GM13977 (cell line): ENCODE data around the gene METAP1.

Experiments used
- DNase-seq: peaks from one replicate; pipeline ENCODE4 v3.0.0; 2012; ENCODE audit warnings: low spot score
- in situ Hi-C: fragments of 300-500 bp; cut with MboI; formaldehyde crosslinking; loops from one replicate; pipeline ENCODE4 v1.12.0; 2022; ENCODE audit warnings: low sequenced_read_pairs, low pct_unique_long_range_greater_than_20kb, mixed read lengths, inconsistent platforms; ENCODE audit not compliant: unreplicated experiment
- TF ChIP-seq, protein P1 (sequence below): IDR thresholded peaks from 2 replicates; pipeline ENCODE4 v1.5.1; 2012; ENCODE audit warnings: mild to moderate bottlenecking, control low read depth; ENCODE audit not compliant: insufficient read depth; ENCODE audit errors: extremely low read depth, missing control alignments

The METAP1 gene

DNA sequence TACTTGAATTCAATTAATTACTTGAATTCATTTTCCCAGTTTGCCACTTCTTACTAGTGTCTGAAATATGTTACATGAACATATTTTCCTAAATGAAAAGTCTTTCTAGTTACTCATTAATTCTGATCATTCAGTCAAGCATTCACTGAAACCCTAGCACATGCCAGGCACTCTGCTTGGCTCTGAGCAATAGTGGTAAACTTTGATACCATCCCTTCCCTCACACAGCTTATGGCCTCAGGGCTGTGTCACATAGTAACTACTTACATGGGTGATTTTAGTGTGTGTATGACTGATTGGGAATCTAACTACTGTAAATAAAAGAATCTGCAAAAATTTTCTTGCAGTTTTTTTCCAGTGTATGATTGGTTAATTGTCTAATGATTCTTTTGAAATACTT lies 32.7 kb downstream of the METAP1 start:
- TF ChIP-seq, protein P1, sequence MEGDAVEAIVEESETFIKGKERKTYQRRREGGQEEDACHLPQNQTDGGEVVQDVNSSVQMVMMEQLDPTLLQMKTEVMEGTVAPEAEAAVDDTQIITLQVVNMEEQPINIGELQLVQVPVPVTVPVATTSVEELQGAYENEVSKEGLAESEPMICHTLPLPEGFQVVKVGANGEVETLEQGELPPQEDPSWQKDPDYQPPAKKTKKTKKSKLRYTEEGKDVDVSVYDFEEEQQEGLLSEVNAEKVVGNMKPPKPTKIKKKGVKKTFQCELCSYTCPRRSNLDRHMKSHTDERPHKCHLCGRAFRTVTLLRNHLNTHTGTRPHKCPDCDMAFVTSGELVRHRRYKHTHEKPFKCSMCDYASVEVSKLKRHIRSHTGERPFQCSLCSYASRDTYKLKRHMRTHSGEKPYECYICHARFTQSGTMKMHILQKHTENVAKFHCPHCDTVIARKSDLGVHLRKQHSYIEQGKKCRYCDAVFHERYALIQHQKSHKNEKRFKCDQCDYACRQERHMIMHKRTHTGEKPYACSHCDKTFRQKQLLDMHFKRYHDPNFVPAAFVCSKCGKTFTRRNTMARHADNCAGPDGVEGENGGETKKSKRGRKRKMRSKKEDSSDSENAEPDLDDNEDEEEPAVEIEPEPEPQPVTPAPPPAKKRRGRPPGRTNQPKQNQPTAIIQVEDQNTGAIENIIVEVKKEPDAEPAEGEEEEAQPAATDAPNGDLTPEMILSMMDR, result no peak
- in situ Hi-C loops, result no loop called here
- no peak for DNase-seq

DNA sequence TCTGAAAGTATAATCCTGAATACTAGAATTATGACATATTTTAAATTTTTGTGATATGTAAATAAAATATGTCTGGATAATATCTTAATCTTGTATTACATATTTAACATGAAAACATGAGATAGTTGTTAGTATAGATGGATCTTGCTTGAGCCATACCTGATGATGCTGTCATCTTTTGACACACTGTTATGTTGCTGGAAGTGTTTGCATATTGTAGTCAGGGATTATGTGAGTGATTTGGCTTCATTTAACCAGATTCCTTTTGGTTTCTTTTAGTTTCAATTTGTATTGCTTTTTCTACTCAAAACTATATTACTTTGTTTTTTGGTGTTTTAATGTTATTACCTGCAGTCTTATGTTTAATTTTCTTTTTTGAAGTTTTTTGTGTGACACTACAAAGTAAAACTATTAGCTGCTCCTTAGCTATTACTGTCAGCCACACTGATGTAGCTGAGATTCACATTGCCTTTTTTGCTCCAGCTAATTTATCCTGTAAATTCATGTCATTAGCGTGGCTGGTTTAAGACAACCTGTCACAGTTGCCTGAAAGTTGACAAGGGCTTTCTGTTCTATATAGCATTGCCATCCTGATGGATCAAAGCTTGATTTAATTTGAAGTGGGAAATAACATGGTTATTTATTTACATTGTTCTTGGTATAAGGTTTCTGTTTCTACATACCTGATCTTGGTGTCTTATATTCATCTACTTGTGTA lies 33.7 kb downstream of the METAP1 start:
- DNase-seq, result no peak
- in situ Hi-C loops, result no loop called here
- TF ChIP-seq, protein P1, result no peak

DNA sequence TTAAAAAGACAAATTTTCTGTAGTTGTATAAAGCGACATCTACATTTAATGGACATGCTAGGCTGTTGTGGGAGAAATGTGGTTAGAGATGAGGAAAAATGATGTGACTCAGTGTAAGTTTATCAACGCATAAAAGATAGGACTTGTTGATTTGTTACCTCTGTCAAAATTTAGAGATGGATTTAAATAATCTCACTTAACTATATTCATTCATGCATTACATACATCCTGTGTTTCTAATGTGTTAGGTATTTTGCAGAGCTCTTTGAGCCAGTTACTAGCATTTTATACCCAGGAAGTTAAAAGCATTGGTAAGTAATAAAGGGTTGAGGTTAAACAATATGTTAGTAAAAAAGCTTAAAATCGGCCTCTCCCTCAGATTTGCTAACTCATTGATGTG lies 34.3 kb downstream of the METAP1 start:
- no peak for DNase-seq
- in situ Hi-C loops, result no loop called here
- TF ChIP-seq, protein P1, result no peak

DNA sequence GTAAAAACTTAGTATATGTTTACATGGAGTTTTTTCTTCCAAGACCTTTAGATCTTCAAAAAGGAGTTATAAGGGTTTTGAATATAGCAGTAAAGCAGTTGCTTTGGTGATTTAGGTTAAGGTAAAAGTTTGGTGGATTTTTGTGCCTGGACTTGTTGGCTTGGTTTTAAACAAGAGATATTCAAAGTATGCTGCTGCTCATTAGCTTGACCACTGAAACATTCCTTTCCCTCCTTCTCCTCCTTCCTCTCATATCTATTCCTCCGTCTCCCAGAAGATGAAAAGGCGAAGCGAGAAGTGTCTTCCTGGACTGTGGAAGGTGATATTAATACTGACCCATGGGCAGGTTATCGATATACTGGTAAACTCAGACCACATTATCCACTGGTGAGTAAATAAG lies 38.4 kb downstream of the METAP1 start:
- in situ Hi-C loops, result no loop called here
- TF ChIP-seq, protein P1, result no peak
- DNase-seq, result no peak

DNA sequence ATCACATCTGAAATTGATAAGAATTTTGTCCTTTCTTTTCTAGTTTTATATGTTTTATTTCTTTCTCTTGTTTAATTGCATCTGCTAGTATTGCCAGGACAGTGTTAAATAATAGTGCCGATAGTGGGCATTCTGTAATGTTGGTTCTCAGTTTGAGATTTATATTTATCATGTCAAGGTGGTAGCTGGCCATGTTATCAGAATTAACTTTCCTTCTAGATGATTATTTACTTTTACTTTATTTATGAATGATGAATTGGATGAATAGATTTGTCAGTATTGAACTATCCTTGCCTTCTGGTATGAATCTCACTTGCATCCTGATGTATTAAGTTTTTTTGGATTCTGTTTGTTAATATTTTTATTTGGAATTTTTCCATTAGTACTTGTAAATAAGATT lies 42.7 kb downstream of the METAP1 start:
- in situ Hi-C loops, result no loop called here
- DNase-seq, result no peak
- TF ChIP-seq, protein P1, result no peak

DNA sequence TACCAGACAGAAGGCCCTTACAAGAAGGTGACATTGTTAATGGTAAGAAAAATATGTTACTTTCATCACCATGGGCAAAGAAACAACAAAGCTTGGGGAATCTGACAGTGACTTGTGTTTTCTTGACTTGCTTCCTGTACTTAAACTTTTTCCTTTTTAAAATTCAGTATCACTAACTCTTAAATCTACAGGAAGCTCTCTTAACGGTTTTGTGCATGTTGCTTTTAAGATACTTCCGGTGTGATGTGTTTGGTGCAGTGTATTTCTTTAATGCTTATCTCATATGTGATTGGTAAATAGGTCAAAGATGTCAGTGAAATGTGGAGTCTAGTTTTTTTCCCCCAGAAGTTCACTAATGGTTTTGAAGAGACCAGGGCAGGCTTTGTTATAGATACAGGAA lies 47.8 kb downstream of the METAP1 start:
- DNase-seq, result no peak
- TF ChIP-seq, protein P1, result no peak
- in situ Hi-C loops, result no loop called here
